PFSK-1 (cell line): ENCODE data around the gene MAPK13.

ENCODE experiments used
- POLR2AphosphoS5 ChIP-seq: IDR thresholded peaks from 2 replicates; pipeline ENCODE4 v1.6.1; 2012; ENCODE audit warnings: low read depth, mild to moderate bottlenecking, control low read depth, low read length, moderate library complexity
- SIN3A ChIP-seq: IDR thresholded peaks from 2 replicates; pipeline ENCODE4 v1.6.1; 2012; ENCODE audit warnings: mild to moderate bottlenecking, low read length, moderate library complexity, borderline replicate concordance; ENCODE audit not compliant: insufficient read depth
- TAF1 ChIP-seq: IDR thresholded peaks from 2 replicates; pipeline ENCODE4 v1.6.1; 2012; ENCODE audit warnings: low read length, control low read depth, borderline replicate concordance; ENCODE audit not compliant: insufficient read depth

- TF ChIP-seq POLR2AphosphoS5 (no peak), SIN3A (no peak), TAF1 (no peak)
Observed at GRCh38 chr6:36117658-36118549, 12.4 kb upstream of the MAPK13 start.
